Brain microvascular endothelial cell (primary cell): Measurements from ENCODE around the gene MTA2.
"Not testable (repeated sequence)": the region's sequence is repeated elsewhere in the genome, so short reads cannot be mapped to it uniquely, and the experiment has no call there.

Source experiments
- DNase-seq: peaks from one replicate; pipeline ENCODE4 v3.0.0-alpha.2; 2020
- H3K27ac ChIP-seq: fragments of 250-450 bp; sonication (Bioruptor Pico); 2 replicates; pipeline ENCODE4 v1.5.1; 2020; ENCODE audit warnings: mild to moderate bottlenecking, moderate library complexity
- H3K27me3 ChIP-seq: fragments of 250-450 bp; sonication (Bioruptor Pico); replicated peaks from 2 replicates; pipeline ENCODE4 v1.5.1; 2020; ENCODE audit warnings: mild to moderate bottlenecking
- H3K36me3 ChIP-seq: fragments of 250-450 bp; sonication (Bioruptor Pico); replicated peaks from 2 replicates; pipeline ENCODE4 v1.5.1; 2020; ENCODE audit warnings: mild to moderate bottlenecking
- H3K4me3 ChIP-seq: 2 replicates; pipeline ENCODE4 v1.5.1; 2011; ENCODE audit warnings: low read depth, mild to moderate bottlenecking, control low read depth, low read length, moderate library complexity
- in situ Hi-C: cut with HindIII; loops from 2 replicates; pipeline ENCODE4 v1.10.0; 2017; ENCODE audit warnings: low sequenced_read_pairs, low pct_ligation_motif_present
- TF ChIP-seq, protein P1 (sequence below): IDR thresholded peaks from 2 replicates; pipeline ENCODE4 v1.5.1; 2011; ENCODE audit warnings: low read depth, mild to moderate bottlenecking, moderate library complexity, low read length, control low read depth, inconsistent platforms; ENCODE audit errors: missing control alignments

Gene MTA2

GRCh38 chr11:62601372-62602140, at the start of gene MTA2:
MTA2 (minus strand) TSS chr11:62601865; CDS start chr11:62601450, 415 bp downstream.
- peak; percentile 97 for DNase-seq
- TF ChIP-seq, protein P1, sequence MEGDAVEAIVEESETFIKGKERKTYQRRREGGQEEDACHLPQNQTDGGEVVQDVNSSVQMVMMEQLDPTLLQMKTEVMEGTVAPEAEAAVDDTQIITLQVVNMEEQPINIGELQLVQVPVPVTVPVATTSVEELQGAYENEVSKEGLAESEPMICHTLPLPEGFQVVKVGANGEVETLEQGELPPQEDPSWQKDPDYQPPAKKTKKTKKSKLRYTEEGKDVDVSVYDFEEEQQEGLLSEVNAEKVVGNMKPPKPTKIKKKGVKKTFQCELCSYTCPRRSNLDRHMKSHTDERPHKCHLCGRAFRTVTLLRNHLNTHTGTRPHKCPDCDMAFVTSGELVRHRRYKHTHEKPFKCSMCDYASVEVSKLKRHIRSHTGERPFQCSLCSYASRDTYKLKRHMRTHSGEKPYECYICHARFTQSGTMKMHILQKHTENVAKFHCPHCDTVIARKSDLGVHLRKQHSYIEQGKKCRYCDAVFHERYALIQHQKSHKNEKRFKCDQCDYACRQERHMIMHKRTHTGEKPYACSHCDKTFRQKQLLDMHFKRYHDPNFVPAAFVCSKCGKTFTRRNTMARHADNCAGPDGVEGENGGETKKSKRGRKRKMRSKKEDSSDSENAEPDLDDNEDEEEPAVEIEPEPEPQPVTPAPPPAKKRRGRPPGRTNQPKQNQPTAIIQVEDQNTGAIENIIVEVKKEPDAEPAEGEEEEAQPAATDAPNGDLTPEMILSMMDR, result no peak
- no peaks in the 10 kb centered on the region for H3K27me3 ChIP-seq
- H3K36me3 ChIP-seq, result peaks cover 24% of the 10 kb centered on the region
- in situ Hi-C loops, result no loop called here
- H3K4me3 ChIP-seq, result peak within 1 kb of the TSS; percentile 93
- peak within 1 kb of the TSS; percentile 71 for H3K27ac ChIP-seq

- H3K27ac ChIP-seq, H3K27me3 ChIP-seq, H3K4me3 ChIP-seq, in situ Hi-C loops, DNase-seq: not testable (repeated sequence)
- H3K36me3 ChIP-seq, result peaks cover 18% of the 10 kb centered on the region
Observed at GRCh38 chr11:62650283-62650682, 48.6 kb upstream of the MTA2 start.

- peaks cover 22% of the 10 kb centered on the region for H3K36me3 ChIP-seq
- H3K4me3 ChIP-seq, result no peak overlapping the region
- H3K27ac ChIP-seq, result no peak overlapping the region
- in situ Hi-C loops, result no loop called here
- TF ChIP-seq, protein P1, result no peak
- DNase-seq, result no peak
- H3K27me3 ChIP-seq, result no peaks in the 10 kb centered on the region
Observed at GRCh38 chr11:62649486-62649885, 47.8 kb upstream of the MTA2 start.

GRCh38 chr11:62648967-62649364, 47.3 kb upstream of the MTA2 start:
- TF ChIP-seq, protein P1, result no peak
- Histone ChIP-seq H3K36me3 (peaks cover 27% of the 10 kb centered on the region), H3K27me3 (no peaks in the 10 kb centered on the region), H3K4me3 (no peak overlapping the region), H3K27ac (no peak overlapping the region)
- in situ Hi-C loops, result no loop called here
- no peak for DNase-seq

GRCh38 chr11:62648185-62648966, 46.7 kb upstream of the MTA2 start:
- H3K36me3 ChIP-seq, result peaks cover 32% of the 10 kb centered on the region
- no peak overlapping the region for H3K27ac ChIP-seq
- H3K27me3 ChIP-seq, result no peaks in the 10 kb centered on the region
- DNase-seq, result no peak
- TF ChIP-seq, protein P1, result no peak
- in situ Hi-C loops, result no loop called here
- no peak overlapping the region for H3K4me3 ChIP-seq

DNA sequence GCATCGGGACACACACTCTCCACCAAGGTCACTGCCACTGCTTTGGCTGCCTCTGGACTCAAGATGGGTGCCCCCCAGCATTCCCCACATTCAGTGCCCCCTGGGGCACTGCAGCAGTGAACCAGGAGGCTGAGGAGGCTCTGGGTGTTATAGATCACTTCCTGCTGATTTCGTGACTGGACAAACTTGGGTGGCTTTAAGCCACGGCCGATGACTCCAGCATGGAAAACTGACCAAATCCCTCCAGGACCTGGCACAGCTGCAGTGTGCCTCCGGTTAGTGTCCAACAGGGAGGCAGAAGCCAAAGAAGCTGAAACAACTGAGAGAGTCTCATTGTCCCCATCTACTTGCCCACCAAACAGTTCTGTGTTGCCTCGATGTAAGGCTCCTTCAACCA, 45.9 kb upstream of the MTA2 start:
- in situ Hi-C loops, result no loop called here
- no peak overlapping the region for H3K4me3 ChIP-seq
- no peak overlapping the region for H3K27ac ChIP-seq
- H3K36me3 ChIP-seq, result peaks cover 38% of the 10 kb centered on the region
- no peaks in the 10 kb centered on the region for H3K27me3 ChIP-seq
- no peak for DNase-seq
- TF ChIP-seq, protein P1, result no peak
